Panc1 (cell line): ENCODE measurements around the gene FAM184B. TPM values are rescaled to one million over a fixed set of nuclear protein-coding genes. Genes with fewer than 3 reads are reported as not detected.

Source experiments
- ATAC-seq: fragments of 200-7000 bp; cut with Tn5 transposase; 2 replicates; pipeline ENCODE4 v1.9.1; 2020; ENCODE audit warnings: mild to moderate bottlenecking, moderate library complexity
- BruUV-seq: library from RNA; stranded (reverse); fragments of 400-500 nt; replicated peaks from 2 replicates; lab custom pipeline; 2021; lab: Mats Ljungman, UMichigan
- CTCF ChIA-PET: fragments of 300-600 bp; sonication (Branson Sonifier 250); formaldehyde crosslinking; loops from one replicate; lab custom pipeline; 2022; ENCODE audit warnings: antibody characterized with exemption; lab: Charles Lee
- POLR2A ChIA-PET: fragments of 300-600 bp; sonication (Branson Sonifier 250); formaldehyde crosslinking; loops from one replicate; lab custom pipeline; 2022; ENCODE audit warnings: antibody characterized with exemption; lab: Charles Lee
- DNase-seq: peaks from one replicate; pipeline ENCODE4 v3.0.0-alpha.2; 2010; ENCODE audit warnings: low read depth, low spot score
- H3K27ac ChIP-seq: 2 replicates; pipeline ENCODE4 v1.5.1; 2011; ENCODE audit warnings: mild to moderate bottlenecking, low read length, inconsistent platforms
- H3K27me3 ChIP-seq: fragments of 200-500 bp; sonication (Bioruptor generic); 2 replicates; pipeline ENCODE4 v1.6.0; 2014; ENCODE audit warnings: low read length, inconsistent platforms; ENCODE audit not compliant: control insufficient read depth, insufficient read depth
- H3K36me3 ChIP-seq: fragments of 200-500 bp; sonication (Bioruptor generic); 2 replicates; pipeline ENCODE4 v1.5.1; 2014; ENCODE audit warnings: inconsistent platforms, mild to moderate bottlenecking, low read length, moderate library complexity; ENCODE audit not compliant: control insufficient read depth, insufficient read depth
- H3K4me1 ChIP-seq: 2 replicates; pipeline ENCODE4 v1.5.1; 2011; ENCODE audit warnings: inconsistent platforms, mild to moderate bottlenecking, low read length, moderate library complexity; ENCODE audit not compliant: control insufficient read depth, insufficient read depth
- H3K4me3 ChIP-seq, 2 experiments: 2 replicates each; pipeline ENCODE4 v1.5.1; 2011 to 2012; ENCODE audit warnings: low read depth in 2 of 2, low read length in 2 of 2, mild to moderate bottlenecking in 2 of 2, inconsistent platforms in 1 of 2, moderate library complexity in 1 of 2
- H3K9me3 ChIP-seq: fragments of 200-500 bp; sonication (Bioruptor generic); 2 replicates; pipeline ENCODE4 v1.5.1; 2014; ENCODE audit warnings: low read depth, mild to moderate bottlenecking, inconsistent platforms, low read length, moderate library complexity; ENCODE audit not compliant: control insufficient read depth, insufficient read depth
- CTCF ChIP-seq: fragments of 450-650 bp; IDR thresholded peaks from 2 replicates; pipeline ENCODE4 v1.5.1; 2017; ENCODE audit warnings: mild to moderate bottlenecking
- POLR2AphosphoS5 ChIP-seq: IDR thresholded peaks from 2 replicates; pipeline ENCODE4 v1.6.1; 2012; ENCODE audit warnings: mild to moderate bottlenecking, low read depth, low read length, moderate library complexity
- REST ChIP-seq, 2 experiments: IDR thresholded peaks; 2 replicates each; pipeline ENCODE4 v1.6.1; 2011 to 2012; ENCODE audit warnings: low read depth in 2 of 2, control low read depth in 1 of 2, low read length in 1 of 2, mild to moderate bottlenecking in 1 of 2, moderate library complexity in 1 of 2; ENCODE audit not compliant: insufficient read depth in 1 of 2
- SIN3A ChIP-seq: IDR thresholded peaks from 2 replicates; pipeline ENCODE4 v1.6.1; 2012; ENCODE audit warnings: low read depth, mild to moderate bottlenecking, low read length, moderate library complexity, borderline replicate concordance; ENCODE audit not compliant: insufficient read depth
- TCF7L2 ChIP-seq: IDR thresholded peaks from 2 replicates; pipeline ENCODE4 v1.6.1; 2011; ENCODE audit warnings: mild to moderate bottlenecking, low read depth, low read length, inconsistent platforms
- in situ Hi-C: cut with HindIII; loops from 2 replicates; pipeline ENCODE4 v1.10.0; 2016; ENCODE audit warnings: low sequenced_read_pairs, low pct_unique_long_range_greater_than_20kb
- intact Hi-C: fragments of 100-400 bp; cut with micrococcal nuclease; formaldehyde crosslinking; loops from one replicate; pipeline ENCODE4 v1.10.0; 2022; ENCODE audit not compliant: unreplicated experiment
- total RNA-seq: library from RNA; stranded (reverse); gene quantifications from one replicate; pipeline ENCODE4 v1.2.1, GENCODE V29; 2021; ENCODE audit not compliant: unreplicated experiment

FAM184B gene
- total RNA-seq, 1 experiment from 2014 or later: 0.03 TPM

- Histone ChIP-seq H3K4me1 (no peaks in the 10 kb centered on the region), H3K9me3 (no peaks in the 10 kb centered on the region), H3K27me3 (no peaks in the 10 kb centered on the region), H3K36me3 (no peaks in the 10 kb centered on the region), H3K27ac (no peak overlapping the region), H3K4me3 (no peak overlapping the region)
- in situ Hi-C loops: no loop called here
- ChIA-PET POLR2A (no interaction called here), CTCF (no interaction called here)
- ATAC-seq: no peak
- DNase-seq: no peak
- BruUV-seq: no TSS peak
- no peak for TF ChIP-seq TCF7L2
- TF ChIP-seq CTCF: no peak
- TF ChIP-seq POLR2AphosphoS5: no peak
- TF ChIP-seq REST (IDR thresholded peaks at IDR 0.05; ENCODE audit: insufficient read depth in 1 of 2, low read depth in 2 of 2, low read length in 1 of 2): no peak
- no peak for TF ChIP-seq SIN3A
- intact Hi-C loops: no loop called here
Measured at GRCh38 chr4:17763931-17764330, 17.5 kb downstream of the FAM184B start.

- POLR2A ChIA-PET: no interaction called here
- no peak overlapping the region for H3K4me3 ChIP-seq
- no peak for DNase-seq
- no peak overlapping the region for H3K27ac ChIP-seq
- no peaks in the 10 kb centered on the region for H3K9me3 ChIP-seq
- TF ChIP-seq REST (IDR thresholded peaks at IDR 0.05; ENCODE audit: insufficient read depth in 1 of 2, low read depth in 2 of 2, low read length in 1 of 2) (no peak), CTCF (no peak), SIN3A (no peak), POLR2AphosphoS5 (no peak), TCF7L2 (no peak)
- CTCF ChIA-PET: no interaction called here
- H3K36me3 ChIP-seq: no peaks in the 10 kb centered on the region
- ATAC-seq: no peak
- BruUV-seq: no TSS peak
- H3K27me3 ChIP-seq: no peaks in the 10 kb centered on the region
- H3K4me1 ChIP-seq: no peaks in the 10 kb centered on the region
- intact Hi-C loops (no loop called here), in situ Hi-C loops (no loop called here)
Measured at GRCh38 chr4:17763416-17763815, 18.0 kb downstream of the FAM184B start.
